H1 (cell line): ENCODE data around the gene GABRA6.

Experiments used
- CHD1 ChIP-seq: IDR thresholded peaks from 2 replicates; pipeline ENCODE4 v1.6.1; 2012; ENCODE audit warnings: low read depth, low read length, improper control_type of control experiment
- EP300 ChIP-seq, 2 experiments: IDR thresholded peaks; 1 replicate in 1 of 2; 2 replicates in 1 of 2; pipeline ENCODE4 v1.6.1; 2011 to 2012; ENCODE audit warnings: low read depth in 2 of 2, low read length in 2 of 2, mild to moderate bottlenecking in 2 of 2, borderline replicate concordance in 1 of 2, inconsistent platforms in 1 of 2, moderate library complexity in 1 of 2
- JUN ChIP-seq: IDR thresholded peaks from 2 replicates; pipeline ENCODE4 v1.6.1; 2011; ENCODE audit warnings: low read depth, mild to moderate bottlenecking, improper control_type of control experiment, low read length
- POLR2A ChIP-seq, 2 experiments: IDR thresholded peaks; 1 replicate in 1 of 2; 2 replicates in 1 of 2; pipeline ENCODE4 v1.6.1; 2011; ENCODE audit warnings: low read depth in 2 of 2, low read length in 2 of 2, mild to moderate bottlenecking in 2 of 2; ENCODE audit errors: control extremely low read depth in 1 of 2
- POLR2AphosphoS5 ChIP-seq: IDR thresholded peaks from 2 replicates; pipeline ENCODE4 v1.6.1; 2011; ENCODE audit warnings: low read depth, low read length
- TAF1 ChIP-seq: IDR thresholded peaks from 2 replicates; pipeline ENCODE4 v1.6.1; 2011; ENCODE audit warnings: mild to moderate bottlenecking, low read depth, low read length
- TCF12 ChIP-seq: IDR thresholded peaks from 2 replicates; pipeline ENCODE4 v1.6.1; 2011; ENCODE audit warnings: low read depth, mild to moderate bottlenecking, low read length
- TF ChIP-seq, protein P1 (sequence below), 3 experiments: IDR thresholded peaks; 1 replicate in 2 of 3; 2 replicates in 1 of 3; pipeline versions ENCODE4 v1.5.1 to v1.6.1; 2011; ENCODE audit warnings: low read length in 3 of 3, mild to moderate bottlenecking in 3 of 3, inconsistent platforms in 2 of 3, low read depth in 1 of 3, moderate library complexity in 1 of 3; ENCODE audit not compliant: insufficient read depth in 1 of 3; ENCODE audit errors: control extremely low read depth in 1 of 3

DNA sequence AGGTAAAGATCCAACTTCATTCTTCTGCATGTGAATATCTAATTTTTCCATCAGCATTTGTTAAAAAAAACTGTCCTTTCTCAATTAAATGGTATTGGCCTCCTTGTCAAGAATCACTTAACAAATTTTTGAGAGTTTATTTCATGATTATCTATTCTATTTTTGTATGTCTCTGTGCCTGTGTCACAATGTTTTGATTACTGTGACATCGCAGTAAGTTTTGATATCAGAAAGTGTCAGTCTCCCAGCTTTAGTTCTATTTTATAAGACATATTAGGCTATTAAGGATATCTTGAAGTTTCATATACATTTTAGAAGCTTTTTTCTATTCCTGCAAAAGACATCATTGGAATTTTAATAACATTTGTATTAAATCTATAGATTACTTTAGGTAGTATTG is 33.6 kb downstream of the GABRA6 start:
- TF ChIP-seq POLR2A (IDR thresholded peaks at IDR 0.05; ENCODE audit: control extremely low read depth in 1 of 2, low read depth in 2 of 2, low read length in 2 of 2), result no peak
- no peak for TF ChIP-seq TCF12
- no peak for TF ChIP-seq JUN
- TF ChIP-seq EP300 (IDR thresholded peaks at IDR 0.05; ENCODE audit: borderline replicate concordance in 1 of 2, low read depth in 2 of 2, low read length in 2 of 2), result no peak
- TF ChIP-seq, protein P1, sequence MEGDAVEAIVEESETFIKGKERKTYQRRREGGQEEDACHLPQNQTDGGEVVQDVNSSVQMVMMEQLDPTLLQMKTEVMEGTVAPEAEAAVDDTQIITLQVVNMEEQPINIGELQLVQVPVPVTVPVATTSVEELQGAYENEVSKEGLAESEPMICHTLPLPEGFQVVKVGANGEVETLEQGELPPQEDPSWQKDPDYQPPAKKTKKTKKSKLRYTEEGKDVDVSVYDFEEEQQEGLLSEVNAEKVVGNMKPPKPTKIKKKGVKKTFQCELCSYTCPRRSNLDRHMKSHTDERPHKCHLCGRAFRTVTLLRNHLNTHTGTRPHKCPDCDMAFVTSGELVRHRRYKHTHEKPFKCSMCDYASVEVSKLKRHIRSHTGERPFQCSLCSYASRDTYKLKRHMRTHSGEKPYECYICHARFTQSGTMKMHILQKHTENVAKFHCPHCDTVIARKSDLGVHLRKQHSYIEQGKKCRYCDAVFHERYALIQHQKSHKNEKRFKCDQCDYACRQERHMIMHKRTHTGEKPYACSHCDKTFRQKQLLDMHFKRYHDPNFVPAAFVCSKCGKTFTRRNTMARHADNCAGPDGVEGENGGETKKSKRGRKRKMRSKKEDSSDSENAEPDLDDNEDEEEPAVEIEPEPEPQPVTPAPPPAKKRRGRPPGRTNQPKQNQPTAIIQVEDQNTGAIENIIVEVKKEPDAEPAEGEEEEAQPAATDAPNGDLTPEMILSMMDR (IDR thresholded peaks at IDR 0.05; ENCODE audit: control extremely low read depth in 1 of 3, insufficient read depth in 1 of 3, low read depth in 1 of 3, low read length in 3 of 3), result no peak
- no peak for TF ChIP-seq POLR2AphosphoS5
- TF ChIP-seq CHD1, result no peak
- no peak for TF ChIP-seq TAF1
